Urinary bladder (tissue), 4 donors: ENCODE measurements around the gene NFATC3. TPM values are rescaled to one million over a fixed set of nuclear protein-coding genes. Genes with fewer than 3 reads are reported as not detected.
A peak's percentile ranks its signal among the peaks of the same experiment; 100 is the strongest.

Source experiments
- DNase-seq: peaks from one replicate; pipeline ENCODE4 v3.0.0-alpha.2; 2015; ENCODE audit errors: extremely low spot score
- H3K27ac ChIP-seq: one replicate; pipeline ENCODE4 v1.5.1; 2013; ENCODE audit warnings: low read depth, mild to moderate bottlenecking, moderate library complexity
- H3K36me3 ChIP-seq: one replicate; pipeline ENCODE4 v1.6.1; 2013; ENCODE audit warnings: mild to moderate bottlenecking, moderate library complexity; ENCODE audit not compliant: insufficient read depth
- H3K4me1 ChIP-seq: one replicate; pipeline ENCODE4 v1.6.1; 2013; ENCODE audit warnings: mild to moderate bottlenecking, moderate library complexity; ENCODE audit not compliant: insufficient read depth
- H3K4me3 ChIP-seq: one replicate; pipeline ENCODE4 v1.5.1; 2013; ENCODE audit warnings: low read depth, low read length
- WGBS: extraction: QIAGEN DNeasy Blood & Tissue Kit; methylation state at CpG from one replicate; pipeline ENCODE4 v1.1.7; 2013; 5-methylcytosine and 5-hydroxymethylcytosine counted together
- polyA plus RNA-seq: library from polyadenylated mRNA; stranded (reverse); fragments of 200-250 nt; gene quantifications from one replicate; pipeline ENCODE4 v1.2.3, GENCODE V29; 2013
- small RNA-seq: library from RNA; depleted of rRNA; stranded (forward); fragments of <200 nt; gene quantifications from one replicate; pipeline ENCODE3, GENCODE V24; 2014
- total RNA-seq: library from RNA; depleted of rRNA; stranded (reverse); fragments of >200 nt; gene quantifications from one replicate; pipeline ENCODE4 v1.2.3, GENCODE V29; 2014
- donor health status: healthy with polysubstance abuse.
- donor health status: healthy.

The NFATC3 gene
- total and polyA plus RNA-seq, 2 donors: 20.2 to 27.1 TPM

DNA sequence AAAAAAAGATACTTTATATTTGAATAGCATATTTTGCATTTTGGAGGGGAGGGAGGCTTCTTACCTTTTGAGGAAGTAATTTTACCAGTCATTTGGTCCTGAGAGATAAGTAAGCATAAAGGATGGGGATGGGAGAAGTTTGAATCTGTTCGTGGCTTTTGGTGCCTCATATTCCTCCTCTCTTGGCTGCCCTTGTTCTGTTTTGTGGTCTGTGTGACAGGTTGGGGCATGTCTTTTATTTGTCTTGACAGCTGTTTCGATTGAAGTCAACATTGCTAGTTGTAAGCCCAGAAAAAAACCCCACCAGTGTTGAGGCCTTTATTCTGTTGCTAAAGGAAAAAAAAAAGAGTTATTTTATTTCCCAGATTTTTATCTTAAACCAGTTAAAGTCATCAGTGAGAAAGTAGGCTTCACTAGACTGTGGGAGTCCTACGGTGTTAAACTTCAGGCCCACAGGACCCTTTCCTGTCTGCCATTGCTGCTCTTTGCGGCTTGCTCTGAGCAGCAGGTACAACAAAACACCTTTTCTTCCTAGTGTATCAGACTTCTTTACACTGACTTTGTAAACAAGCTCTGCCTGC lies 190.5 kb downstream of the NFATC3 start:
- Histone ChIP-seq H3K36me3 (no peaks in the 10 kb centered on the region), H3K27ac (no peak overlapping the region), H3K4me3 (no peak overlapping the region), H3K4me1 (no peaks in the 10 kb centered on the region)
- peak; percentile 66 for DNase-seq
- 55% methylated on average over 4 of the region's 4 CpGs for WGBS

GRCh38 chr16:68276223-68276622 lies 191.1 kb downstream of the NFATC3 start:
- no peak for DNase-seq
- Histone ChIP-seq H3K36me3 (no peaks in the 10 kb centered on the region), H3K4me3 (no peak overlapping the region), H3K4me1 (no peaks in the 10 kb centered on the region), H3K27ac (no peak overlapping the region)
- WGBS: 59% methylated on average over 3 of the region's 3 CpGs

Small RNA genes within 50 kb of the gene (small RNA-seq; reads per million reads assigned to genes)
- gene RF00019 (not detected), gene RF00554 (not detected)

Other genes with a start within 250 kb of the NFATC3 start
- gene THAP11, start 243.1 kb upstream of the NFATC3 start, total RNA-seq: 27.2 TPM
- gene THAP11, start 243.1 kb upstream of the NFATC3 start, polyA plus RNA-seq: 42.2 TPM
- gene NUTF2, start 238.4 kb upstream of the NFATC3 start, total RNA-seq: 70.6 TPM
- 117 TPM for gene NUTF2, start 238.4 kb upstream of the NFATC3 start, polyA plus RNA-seq
- 16.5 TPM for gene CENPT, start 237.7 kb upstream of the NFATC3 start, total RNA-seq
- 49.4 TPM for gene CENPT, start 237.7 kb upstream of the NFATC3 start, polyA plus RNA-seq
- gene EDC4, start 212.3 kb upstream of the NFATC3 start, total RNA-seq: 31.8 TPM
- 43.2 TPM for gene EDC4, start 212.3 kb upstream of the NFATC3 start, polyA plus RNA-seq
- gene NRN1L, start 200.5 kb upstream of the NFATC3 start, total RNA-seq: not detected
- 1.9 TPM for gene NRN1L, start 200.5 kb upstream of the NFATC3 start, polyA plus RNA-seq
- 9.9 TPM for gene PSKH1, start 192.1 kb upstream of the NFATC3 start, total RNA-seq
- 39.0 TPM for gene PSKH1, start 192.1 kb upstream of the NFATC3 start, polyA plus RNA-seq
- not detected for gene CTRL, start 153.5 kb upstream of the NFATC3 start, total RNA-seq
- 0.91 TPM for gene CTRL, start 153.5 kb upstream of the NFATC3 start, polyA plus RNA-seq
- 26.1 TPM for gene PSMB10, start 148.5 kb upstream of the NFATC3 start, total RNA-seq
- 74.1 TPM for gene PSMB10, start 148.5 kb upstream of the NFATC3 start, polyA plus RNA-seq
- 10.2 TPM for gene LCAT, start 141.2 kb upstream of the NFATC3 start, total RNA-seq
- 18.5 TPM for gene LCAT, start 141.2 kb upstream of the NFATC3 start, polyA plus RNA-seq
- gene SLC12A4, start 116.7 kb upstream of the NFATC3 start, total RNA-seq: 50.7 TPM
- 42.4 TPM for gene SLC12A4, start 116.7 kb upstream of the NFATC3 start, polyA plus RNA-seq
- not detected for gene DPEP3, start 104.9 kb upstream of the NFATC3 start, total RNA-seq
- gene DPEP3, start 104.9 kb upstream of the NFATC3 start, polyA plus RNA-seq: 0.09 TPM
- gene DPEP2, start 85.9 kb upstream of the NFATC3 start, total RNA-seq: 2.3 TPM
- gene DPEP2, start 85.9 kb upstream of the NFATC3 start, polyA plus RNA-seq: 2.5 TPM
- gene DPEP2NB, start 69.5 kb upstream of the NFATC3 start, total RNA-seq: not detected
- not detected for gene DPEP2NB, start 69.5 kb upstream of the NFATC3 start, polyA plus RNA-seq
- 6.4 TPM for gene DDX28, start 62.1 kb upstream of the NFATC3 start, total RNA-seq
- gene DDX28, start 62.1 kb upstream of the NFATC3 start, polyA plus RNA-seq: 11.5 TPM
- 14.7 TPM for gene DUS2, start 62.1 kb upstream of the NFATC3 start, total RNA-seq
- gene DUS2, start 62.1 kb upstream of the NFATC3 start, polyA plus RNA-seq: 8.5 TPM
- gene ESRP2, start 150.8 kb downstream of the NFATC3 start, total RNA-seq: 8.4 TPM
- gene ESRP2, start 150.8 kb downstream of the NFATC3 start, polyA plus RNA-seq: 7.1 TPM
- 14.1 TPM for gene PLA2G15, start 160.0 kb downstream of the NFATC3 start, total RNA-seq
- 12.7 TPM for gene PLA2G15, start 160.0 kb downstream of the NFATC3 start, polyA plus RNA-seq
- 16.9 TPM for gene SLC7A6, start 179.2 kb downstream of the NFATC3 start, total RNA-seq
- 14.0 TPM for gene SLC7A6, start 179.2 kb downstream of the NFATC3 start, polyA plus RNA-seq
- 15.0 TPM for gene SLC7A6OS, start 225.6 kb downstream of the NFATC3 start, total RNA-seq
- 9.8 TPM for gene SLC7A6OS, start 225.6 kb downstream of the NFATC3 start, polyA plus RNA-seq
- gene PRMT7, start 225.6 kb downstream of the NFATC3 start, total RNA-seq: 53.2 TPM
- gene PRMT7, start 225.6 kb downstream of the NFATC3 start, polyA plus RNA-seq: 38.7 TPM